GM12878 (cell line): Measurements from ENCODE around the gene ANKRD11. TPM values are rescaled to one million over a fixed set of nuclear protein-coding genes. Genes with fewer than 3 reads are reported as not detected.

ENCODE experiments used
- ATAC-seq: fragments of 200-7000 bp; cut with Tn5 transposase; 3 replicates; pipeline ENCODE4 v1.9.1; 2020; ENCODE audit warnings: mild to moderate bottlenecking, moderate library complexity
- BruUV-seq: library from RNA; stranded (reverse); fragments of 400-500 nt; replicated peaks from 2 replicates; lab custom pipeline; 2021; lab: Mats Ljungman, UMichigan
- CTCF ChIA-PET: fragments of 300-600 bp; sonication (Branson Sonifier 250); formaldehyde crosslinking; extraction: SDS; loops from one replicate; lab custom pipeline; 2021; ENCODE audit warnings: inconsistent platforms; lab: Yijun Ruan, JAX
- POLR2A ChIA-PET: fragments of 350-600 bp; formaldehyde crosslinking; extraction: SDS; loops from one replicate; lab custom pipeline; 2021; ENCODE audit warnings: inconsistent platforms; lab: Charles Lee
- RAD21 ChIA-PET: fragments of 300-600 bp; sonication (Branson Sonifier 250); formaldehyde crosslinking; loops from one replicate; lab custom pipeline; 2023; ENCODE audit warnings: antibody characterized with exemption; ENCODE audit not compliant: unreplicated experiment; lab: Charles Lee
- SMC1A ChIA-PET: fragments of 300-600 bp; sonication (Branson Sonifier 250); formaldehyde crosslinking; loops from one replicate; lab custom pipeline; 2023; ENCODE audit not compliant: unreplicated experiment, uncharacterized antibody; lab: Charles Lee
- DNase-seq: peaks from one replicate; pipeline ENCODE4 v3.0.0-alpha.2; 2011; ENCODE audit warnings: low read depth, low spot score
- FAIRE-seq: peaks from 3 replicates; lab custom pipeline; 2011; peaks lifted over from hg19 to GRCh38; lab: Jason Lieb, UNC
- H2AFZ ChIP-seq: 2 replicates; pipeline ENCODE4 v1.6.0; 2011; ENCODE audit warnings: low read depth, low read length, control low read depth; ENCODE audit not compliant: control insufficient read depth
- H3K27ac ChIP-seq: 2 replicates; pipeline ENCODE4 v1.5.1; 2011; ENCODE audit warnings: control low read depth; ENCODE audit not compliant: control insufficient read depth, insufficient read depth
- H3K27me3 ChIP-seq, 2 experiments: replicated peaks in 1 of 2; 2 replicates each; pipeline versions ENCODE4 v1.6.0 to v1.6.1; 2011; ENCODE audit warnings: low read length in 1 of 2; ENCODE audit not compliant: control insufficient read depth in 2 of 2, insufficient read depth in 2 of 2
- H3K36me3 ChIP-seq, 2 experiments: 2 replicates each; pipeline ENCODE4 v1.5.1; 2011; ENCODE audit warnings: low read length in 1 of 2; ENCODE audit not compliant: control insufficient read depth in 2 of 2, insufficient read depth in 2 of 2
- H3K4me1 ChIP-seq: 2 replicates; pipeline ENCODE4 v1.6.1; 2011; ENCODE audit warnings: mild to moderate bottlenecking, low read length, moderate library complexity, mixed read lengths; ENCODE audit not compliant: control insufficient read depth, insufficient read depth
- H3K4me2 ChIP-seq: 2 replicates; pipeline ENCODE4 v1.6.0; 2011; ENCODE audit warnings: control low read depth; ENCODE audit not compliant: control insufficient read depth, insufficient read depth
- H3K4me3 ChIP-seq: fragments of 200-600 bp; sonication (generic); 2 replicates; pipeline ENCODE4 v1.5.1; 2016
- H3K79me2 ChIP-seq: 2 replicates; pipeline ENCODE4 v1.6.0; 2011; ENCODE audit warnings: low read length; ENCODE audit not compliant: control insufficient read depth, insufficient read depth
- H3K9ac ChIP-seq: 2 replicates; pipeline ENCODE4 v1.8.0; 2011; ENCODE audit warnings: low read length, control low read depth, mixed read lengths; ENCODE audit not compliant: control insufficient read depth, insufficient read depth
- H3K9me3 ChIP-seq: replicated peaks from 3 replicates; pipeline ENCODE4 v1.5.1; 2011; ENCODE audit warnings: mild to moderate bottlenecking, low read length; ENCODE audit not compliant: control insufficient read depth, insufficient read depth
- H4K20me1 ChIP-seq: 2 replicates; pipeline ENCODE4 v1.6.0; 2011; ENCODE audit not compliant: control insufficient read depth, insufficient read depth
- E2F4 ChIP-seq: IDR thresholded peaks from 2 replicates; pipeline ENCODE4 v1.6.1; 2012; ENCODE audit warnings: low read depth, low read length, improper control_type of control experiment
- EED ChIP-seq: sonication (generic); IDR thresholded peaks from 2 replicates; pipeline ENCODE4 v1.6.1; 2016; ENCODE audit warnings: antibody characterized with exemption, low read depth
- IKZF1 ChIP-seq: fragments of 450-650 bp; conservative IDR thresholded peaks from 2 replicates; pipeline ENCODE4 v1.6.1; 2017; ENCODE audit warnings: antibody characterized with exemption, mild to moderate bottlenecking
- IKZF2 ChIP-seq, 2 experiments: fragments of 450-650 bp; IDR thresholded peaks; 2 replicates each; pipeline ENCODE4 v1.6.1; 2017; ENCODE audit warnings: mild to moderate bottlenecking in 2 of 2, moderate library complexity in 2 of 2
- MXI1 ChIP-seq: fragments of 150-350 bp; IDR thresholded peaks from 2 replicates; pipeline ENCODE4 v1.6.1; 2011; ENCODE audit warnings: low read depth, mild to moderate bottlenecking, inconsistent platforms, low read length, improper control_type of control experiment
- NR2F1 ChIP-seq: fragments of 450-650 bp; conservative IDR thresholded peaks from 2 replicates; pipeline ENCODE4 v1.6.1; 2017; ENCODE audit warnings: mild to moderate bottlenecking
- POLR2A ChIP-seq: IDR thresholded peaks from 2 replicates; pipeline ENCODE4 v1.6.1; 2011; ENCODE audit warnings: low read depth, mild to moderate bottlenecking, low read length
- RELA ChIP-seq: fragments of 450-650 bp; IDR thresholded peaks from 2 replicates; pipeline ENCODE4 v1.8.0; 2014; ENCODE audit warnings: borderline replicate concordance; ENCODE audit not compliant: partially characterized antibody
- RUNX3 ChIP-seq: IDR thresholded peaks from 2 replicates; pipeline ENCODE4 v1.6.1; 2012; ENCODE audit warnings: low read length, inconsistent platforms
- TBL1XR1 ChIP-seq: IDR thresholded peaks from 2 replicates; pipeline ENCODE4 v1.6.1; 2012; ENCODE audit warnings: low read depth, low read length, improper control_type of control experiment
- TCF12 ChIP-seq: IDR thresholded peaks from 2 replicates; pipeline ENCODE4 v1.6.1; 2011; ENCODE audit warnings: low read depth, mild to moderate bottlenecking, low read length
- YY1 ChIP-seq: IDR thresholded peaks from 2 replicates; pipeline ENCODE4 v1.6.1; 2011; ENCODE audit warnings: low read depth, mild to moderate bottlenecking, low read length
- ZZZ3 ChIP-seq: IDR thresholded peaks from 2 replicates; pipeline ENCODE4 v1.6.1; 2011; ENCODE audit warnings: low read depth; ENCODE audit not compliant: control insufficient read depth, insufficient read length
- WGBS: methylation state at CpG from one replicate; pipeline ENCODE4 v1.1.6; 2016; ENCODE audit warnings: low lambda C conversion rate; ENCODE audit not compliant: insufficient replicate concordance, insufficient coverage; ENCODE audit errors: missing lambda C conversion rate; 5-methylcytosine and 5-hydroxymethylcytosine counted together
- in situ Hi-C: fragments of 300-500 bp; cut with MboI; formaldehyde crosslinking; loops from 9 replicates; pipeline ENCODE4 v1.14.3; 2018; ENCODE audit warnings: mixed read lengths
- intact Hi-C: fragments of 100-400 bp; cut with micrococcal nuclease; formaldehyde crosslinking; loops from one replicate; pipeline ENCODE4 v1.14.2; 2022; ENCODE audit not compliant: unreplicated experiment
- polyA plus RNA-seq, 11 experiments: library from polyadenylated mRNA; depleted of rRNA in 4 of 11; unstranded in 6 of 11; stranded (reverse) in 5 of 11; fragments of >200 nt; fragmentation: Nextera tagmentation in 4 of 11; fragmentation: Illumina TruSeq in 1 of 11; extraction: Ambion mirVana in 4 of 11; extraction: Trizol in 1 of 11; gene quantifications; 1 replicate in 1 of 11; 2 replicates in 10 of 11; pipeline versions ENCODE4 v1.2.1 to v1.2.3, GENCODE V29; 2011 to 2016; ENCODE audit warnings: inconsistent platforms in 2 of 11, missing spikeins in 2 of 11, low read depth in 1 of 11
- total RNA-seq, 4 experiments: library from RNA; depleted of rRNA in 3 of 4; stranded (reverse); fragments of >200 nt in 3 of 4; fragmentation: Illumina TruSeq in 1 of 4; extraction: Trizol in 1 of 4; gene quantifications; 2 replicates each; pipeline versions ENCODE4 v1.2.1 to v1.2.3, GENCODE V29; 2013 to 2021

Gene ANKRD11
- total and polyA plus RNA-seq, 10 of the 15 experiments (the other 5 are each of a cell fraction or from before 2014, with no cell fraction given): 5.1 to 103 (median 27.4) TPM

- FAIRE-seq: peak; percentile 95
These were observed 174.4 kb downstream of the ANKRD11 start for GRCh38 chr16:89315791-89316581.

GRCh38 chr16:89315271-89315670 lies 175.1 kb downstream of the ANKRD11 start:
- H3K36me3 ChIP-seq: peaks cover 19 to 38% of the 10 kb centered on the region in 2 experiments; a peak in 3 of 4 replicates
- H3K4me3 ChIP-seq: no peak overlapping the region
- H3K4me2 ChIP-seq: no peak overlapping the region
- POLR2A ChIA-PET: no interaction called here
- H3K27me3 ChIP-seq: no peaks in the 10 kb centered on the region
- BruUV-seq: no TSS peak
- in situ Hi-C loops (no loop called here), intact Hi-C loops (no loop called here)
- H4K20me1 ChIP-seq: peaks cover 13% of the 10 kb centered on the region
- no peak for ATAC-seq
- no peak for FAIRE-seq
- peaks cover 80% of the 10 kb centered on the region for H3K79me2 ChIP-seq
- RAD21 ChIA-PET: interaction anchor here (0.5 to 1.0 kb wide), 2 partner anchors 21 to 180 kb away, joined by 3 read pairs; no protein-coding TSS in a partner anchor
- no peak for DNase-seq
- 84% methylated on average over 19 of the region's 19 CpGs for WGBS
- CTCF ChIA-PET: interaction anchor here (0.7 kb wide), 1 partner anchor 286 kb away, joined by 3 read pairs; no protein-coding TSS in a partner anchor
- no peaks in the 10 kb centered on the region for H3K9me3 ChIP-seq
- no peak overlapping the region for H3K27ac ChIP-seq
- no peak overlapping the region for H2AFZ ChIP-seq
- H3K4me1 ChIP-seq: peaks cover 37% of the 10 kb centered on the region
- peak; percentile 38; the same call in 1 of the 2 replicates for TF ChIP-seq POLR2A
- TF ChIP-seq E2F4: no peak
- no peak overlapping the region for H3K9ac ChIP-seq
- SMC1A ChIA-PET: interaction anchor here (1.0 kb wide), 1 partner anchor 284 kb away, joined by 3 read pairs; no protein-coding TSS in a partner anchor

More at GRCh38 chr16:89315791-89316581, 174.4 kb downstream of the ANKRD11 start:
- no peaks in the 10 kb centered on the region for H3K27me3 ChIP-seq
- H3K36me3 ChIP-seq: peaks cover 19 to 38% of the 10 kb centered on the region in 2 experiments; a peak in 3 of 4 replicates
- POLR2A ChIA-PET: no interaction called here
- intact Hi-C loops: no loop called here
- RAD21 ChIA-PET: no interaction called here
- TF ChIP-seq NR2F1: 0 out of 2 replicates have a peak, but pooled peaks have one; percentile 18
- TF ChIP-seq TCF12: no peak
- 0 out of 2 replicates have a peak, but pooled peaks have one; percentile 28 for TF ChIP-seq IKZF1
- no peak for TF ChIP-seq ZZZ3
- peak; percentile 37; the same call in 1 of the 2 replicates for TF ChIP-seq EED
- no peak for TF ChIP-seq RELA
- TF ChIP-seq YY1: no peak
- TF ChIP-seq TBL1XR1: no peak
- TF ChIP-seq RUNX3: peak; percentile 62
- TF ChIP-seq MXI1: peak; percentile 17; the same call in 1 of the 2 replicates
- TF ChIP-seq IKZF2 (IDR thresholded peaks at IDR 0.05): peak in 1 of 2 experiments; percentile 15; a peak in 1 of 4 replicates
- SMC1A ChIA-PET: interaction anchor here (1.0 kb wide), 1 partner anchor 284 kb away, joined by 3 read pairs; no protein-coding TSS in a partner anchor
- peak; percentile 55 for ATAC-seq
- peak overlapping the region; percentile 26; the same call in 1 of the 2 replicates for H3K4me3 ChIP-seq
- BruUV-seq: TSS peak; percentile 21
- WGBS: 9% methylated on average over 20 of the region's 20 CpGs
- peak; percentile 44 for DNase-seq
- H3K79me2 ChIP-seq: peaks cover 81% of the 10 kb centered on the region
- H3K4me2 ChIP-seq: peak overlapping the region; percentile 46
- H3K9ac ChIP-seq: no peak overlapping the region; the same call in 1 of the 2 replicates
- in situ Hi-C loops: no loop called here
- CTCF ChIA-PET: no interaction called here
- no peak overlapping the region for H2AFZ ChIP-seq
- H3K27ac ChIP-seq: peak overlapping the region; percentile 48
- H4K20me1 ChIP-seq: peaks cover 16% of the 10 kb centered on the region
- H3K9me3 ChIP-seq: no peaks in the 10 kb centered on the region
- peaks cover 44% of the 10 kb centered on the region for H3K4me1 ChIP-seq
